Activated CD8-positive, alpha-beta memory T cell treated with anti-CD3 and anti-CD28 coated beads, Interleukin-2, amount 50 U/mL, for 4 hours (primary cell): ENCODE results near the gene LRRN4CL.
A peak's percentile ranks its signal among the peaks of the same experiment; 100 is the strongest.
"Not testable (repeated sequence)": the region's sequence is repeated elsewhere in the genome, so short reads cannot be mapped to it uniquely, and the experiment has no call there.

Experiments used
- DNase-seq: peaks from one replicate; pipeline ENCODE4 v3.0.0-alpha.2; 2020

LRRN4CL gene

DNA sequence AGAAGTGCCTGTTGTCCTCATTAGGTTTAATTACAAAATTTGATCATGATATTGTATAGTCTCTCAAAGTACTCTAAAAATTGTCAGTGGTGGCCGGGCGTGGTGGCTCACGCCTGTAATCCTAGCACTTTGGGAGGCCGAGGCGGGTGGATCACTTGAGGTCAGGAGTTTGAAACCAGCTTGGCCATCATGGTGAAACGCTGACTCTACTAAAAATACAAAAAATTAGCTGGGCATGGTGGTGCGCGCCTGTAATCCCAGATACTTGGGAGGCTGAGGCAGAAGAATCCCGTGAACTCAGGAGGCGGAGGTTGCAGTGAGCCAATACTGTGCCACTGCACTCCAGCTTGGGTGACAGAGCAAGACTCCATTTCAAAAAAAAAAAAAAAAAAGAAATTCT is 13.9 kb downstream of the LRRN4CL start:
- not testable (repeated sequence) for DNase-seq

DNA sequence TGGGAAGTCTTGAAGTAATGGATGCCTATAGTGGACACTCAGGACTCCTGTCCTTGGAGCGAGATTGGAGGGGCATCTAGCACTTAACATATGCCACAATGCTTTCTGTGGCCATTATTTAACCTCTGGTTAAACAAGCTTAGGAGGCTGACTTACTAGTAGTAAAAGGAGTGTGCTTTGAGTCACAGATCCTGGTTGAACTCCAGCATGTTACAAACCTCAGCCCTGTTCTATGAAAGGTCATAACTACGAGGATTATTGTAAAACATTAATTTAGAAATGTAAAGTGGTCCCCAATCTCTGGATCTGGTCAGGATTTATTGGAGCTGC is 16.2 kb downstream of the LRRN4CL start:
- DNase-seq, result no peak

DNA sequence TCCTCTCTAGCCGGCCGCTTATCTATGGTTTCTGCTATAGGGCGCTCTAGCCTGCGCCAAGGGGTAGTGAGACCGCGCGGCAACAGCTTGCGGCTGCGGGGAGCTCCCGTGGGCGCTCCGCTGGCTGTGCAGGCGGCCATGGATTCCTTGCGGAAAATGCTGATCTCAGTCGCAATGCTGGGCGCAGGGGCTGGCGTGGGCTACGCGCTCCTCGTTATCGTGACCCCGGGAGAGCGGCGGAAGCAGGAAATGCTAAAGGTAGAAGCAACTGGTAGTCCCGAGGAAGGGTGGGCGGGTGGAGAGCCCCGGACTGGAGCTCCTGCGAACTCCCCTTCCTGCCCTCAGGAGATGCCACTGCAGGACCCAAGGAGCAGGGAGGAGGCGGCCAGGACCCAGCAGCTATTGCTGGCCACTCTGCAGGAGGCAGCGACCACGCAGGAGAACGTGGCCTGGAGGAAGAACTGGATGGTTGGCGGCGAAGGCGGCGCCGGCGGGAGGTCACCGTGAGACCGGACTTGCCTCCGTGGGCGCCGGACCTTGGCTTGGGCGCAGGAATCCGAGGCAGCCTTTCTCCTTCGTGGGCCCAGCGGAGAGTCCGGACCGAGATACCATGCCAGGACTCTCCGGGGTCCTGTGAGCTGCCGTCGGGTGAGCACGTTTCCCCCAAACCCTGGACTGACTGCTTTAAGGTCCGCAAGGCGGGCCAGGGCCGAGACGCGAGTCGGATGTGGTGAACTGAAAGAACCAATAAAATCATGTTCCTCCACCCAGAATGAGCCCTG is 17.5 kb downstream of the LRRN4CL start, which contains the start of the genes LBHD1 and UQCC3:
TSS of gene LBHD1 (minus strand) at position 660 of the 782 bp plus-strand sequence. CDS start 2,236 bp downstream, outside the sequence.
TSS of gene UQCC3 (plus strand) at position 66 of the 782 bp plus-strand sequence. CDS start at position 139, 73 bp downstream.
- DNase-seq, result peak; percentile 71

DNA sequence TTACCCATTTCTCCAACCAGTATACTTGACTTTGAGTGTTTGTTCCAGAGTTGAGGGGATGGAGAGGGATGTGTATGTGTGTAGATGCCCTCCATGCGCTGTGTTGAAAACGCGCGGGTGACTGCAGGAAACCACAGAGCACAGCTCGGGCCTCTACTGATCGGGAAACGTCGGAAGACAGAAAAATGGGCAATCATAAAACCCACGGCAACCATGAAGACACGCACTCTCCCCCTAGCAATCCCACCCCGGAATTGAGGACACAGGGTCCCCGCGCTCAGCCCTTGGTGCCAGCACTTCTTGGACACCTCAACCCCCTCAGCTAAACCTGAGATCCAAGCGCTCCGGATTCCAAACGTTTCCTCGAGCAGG is 18.1 kb downstream of the LRRN4CL start:
- DNase-seq, result no peak

DNA sequence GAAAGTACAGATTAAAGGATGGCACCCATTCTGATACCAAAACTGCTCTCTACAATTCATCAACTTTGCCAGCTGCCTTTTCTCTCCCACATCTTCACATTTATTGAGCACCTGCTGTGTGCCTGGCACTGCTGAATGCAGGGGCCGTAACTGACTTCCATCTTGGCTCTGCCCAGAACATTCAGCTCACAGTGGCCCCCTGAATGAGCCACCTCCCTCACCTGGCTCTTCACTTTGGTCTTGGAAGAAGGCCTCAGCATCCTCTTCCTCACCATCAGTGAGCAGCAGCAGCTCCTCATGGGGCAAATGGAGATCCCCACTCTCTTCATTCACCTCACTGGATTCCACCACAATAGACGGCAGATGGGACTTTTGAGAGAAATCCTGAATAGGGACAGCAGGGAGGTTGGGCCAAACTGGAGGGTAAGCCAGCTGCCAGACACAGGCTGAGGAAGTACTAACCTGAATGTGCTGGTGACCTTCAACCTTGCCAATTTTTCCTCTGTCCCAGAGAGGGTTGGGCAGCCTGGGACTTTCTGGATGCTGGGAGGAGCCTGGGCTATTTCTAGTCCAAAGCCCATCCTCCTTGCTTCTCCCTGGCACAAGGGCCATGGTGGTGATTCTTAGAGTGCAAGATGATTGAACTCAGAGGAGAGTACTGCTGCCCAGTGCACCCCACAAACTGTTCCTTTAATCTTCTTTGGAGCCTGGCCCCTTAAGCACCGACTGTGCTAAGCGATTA is 19.7 kb downstream of the LRRN4CL start:
- DNase-seq, result no peak

DNA sequence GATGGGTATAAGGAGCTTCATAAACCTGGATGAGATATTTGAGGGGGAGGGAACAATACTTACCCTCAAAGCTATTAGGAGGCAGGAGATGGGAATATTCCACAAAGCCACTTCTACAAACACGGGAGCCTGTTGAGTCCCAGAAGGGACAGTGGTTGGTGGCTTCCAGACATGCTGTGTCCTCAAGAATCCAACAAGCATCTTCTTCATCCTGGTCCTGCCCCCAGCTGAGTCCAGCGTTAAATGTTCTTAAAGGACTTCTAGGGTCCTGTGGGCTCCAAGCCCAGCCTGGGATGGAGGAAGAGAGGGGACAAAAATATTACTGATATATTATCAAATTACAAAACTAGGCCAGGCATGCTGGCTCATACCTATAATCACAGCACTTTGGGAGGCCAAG is 21.9 kb downstream of the LRRN4CL start:
- no peak for DNase-seq

DNA sequence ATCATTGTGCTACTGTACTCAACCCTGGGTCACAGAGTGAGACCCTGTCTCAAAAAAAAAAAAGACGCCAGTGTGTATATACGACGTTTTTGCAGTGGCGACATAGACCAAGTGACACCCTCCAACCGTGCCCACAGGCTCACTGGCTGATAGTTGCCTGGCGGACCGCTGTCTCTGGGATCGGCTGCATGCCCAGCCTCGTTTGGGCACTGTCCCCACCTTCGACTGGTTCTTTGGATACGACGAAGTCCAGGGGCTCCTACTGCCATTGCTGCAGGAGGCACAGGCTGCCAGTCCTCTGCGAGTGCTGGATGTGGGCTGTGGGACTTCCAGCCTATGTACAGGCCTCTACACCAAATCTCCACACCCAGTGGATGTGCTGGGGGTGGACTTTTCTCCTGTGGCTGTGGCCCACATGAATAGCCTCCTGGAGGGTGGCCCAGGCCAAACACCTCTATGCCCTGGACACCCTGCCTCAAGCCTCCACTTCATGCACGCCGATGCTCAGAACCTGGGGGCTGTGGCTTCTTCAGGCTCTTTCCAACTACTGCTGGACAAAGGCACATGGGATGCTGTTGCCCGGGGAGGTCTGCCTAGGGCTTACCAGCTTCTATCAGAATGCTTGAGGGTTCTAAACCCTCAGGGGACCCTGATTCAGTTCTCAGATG is 22.9 kb downstream of the LRRN4CL start:
- DNase-seq, result no peak

DNA sequence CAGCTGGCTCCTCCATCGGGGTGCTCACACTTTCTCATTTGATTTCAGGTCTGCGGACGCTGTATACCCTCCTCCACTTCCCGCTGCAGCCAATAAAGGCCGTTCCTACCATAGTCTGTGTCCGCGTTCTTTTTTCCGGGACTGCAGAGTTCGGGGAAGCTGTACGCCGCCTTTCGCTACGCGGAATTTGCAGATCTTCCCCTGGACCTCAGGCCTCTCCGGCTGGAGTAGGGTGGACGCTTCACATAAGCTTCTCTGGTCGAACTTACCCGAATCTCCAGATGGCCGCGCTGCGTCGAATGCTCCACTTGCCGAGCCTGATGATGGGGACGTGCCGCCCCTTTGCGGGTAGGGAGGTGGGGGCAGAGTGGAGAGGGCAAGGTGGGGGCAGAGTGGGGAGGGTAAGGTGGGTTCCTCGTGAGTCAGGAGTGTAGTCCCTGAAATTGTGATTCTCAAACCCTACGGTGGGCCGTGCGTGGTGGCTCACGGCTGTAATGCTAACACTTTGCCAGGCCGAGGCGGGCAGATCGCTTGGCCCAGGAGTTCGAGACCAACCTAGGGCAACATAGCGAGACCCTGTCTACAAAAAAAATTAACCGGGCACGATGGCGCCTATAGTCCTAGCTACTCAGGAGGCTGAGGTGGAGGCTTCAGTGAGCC is 23.6 kb downstream of the LRRN4CL start:
- DNase-seq, result peak; percentile 81

DNA sequence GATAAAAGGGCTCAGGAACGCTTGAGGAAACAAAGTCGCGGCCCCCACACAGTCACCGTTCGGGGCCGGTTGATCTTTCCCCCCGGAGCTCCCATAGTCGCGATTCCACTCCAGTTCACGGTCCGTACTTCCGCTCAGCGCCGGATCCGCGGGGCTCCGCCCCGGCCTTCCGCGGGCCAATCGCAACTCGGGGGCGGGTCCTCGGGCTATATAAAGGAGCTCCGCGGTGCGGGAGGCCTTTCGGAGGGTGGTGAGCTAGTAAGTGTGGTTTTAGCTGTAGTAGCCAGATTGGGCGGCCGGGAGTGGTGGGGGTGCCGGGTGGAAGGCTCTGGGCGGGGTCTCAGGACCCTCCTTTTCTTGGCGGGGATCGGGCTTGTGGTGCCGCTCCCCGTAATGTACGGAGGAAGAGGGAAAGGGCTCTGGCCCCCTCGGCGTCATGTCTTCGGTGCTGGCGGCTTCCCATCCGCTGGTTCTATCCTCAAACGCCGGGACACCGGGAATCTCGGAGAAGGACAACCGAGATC is 24.2 kb downstream of the LRRN4CL start, which contains the start of the genes C11orf98 and CSKMT:
TSS of gene C11orf98 (minus strand) at position 136 of the 524 bp plus-strand sequence. CDS start at position 95, 41 bp downstream.
TSS of gene CSKMT (plus strand) at position 238 of the 524 bp plus-strand sequence. CDS start 568 bp downstream, outside the sequence.
- peak; percentile 96 for DNase-seq

DNA sequence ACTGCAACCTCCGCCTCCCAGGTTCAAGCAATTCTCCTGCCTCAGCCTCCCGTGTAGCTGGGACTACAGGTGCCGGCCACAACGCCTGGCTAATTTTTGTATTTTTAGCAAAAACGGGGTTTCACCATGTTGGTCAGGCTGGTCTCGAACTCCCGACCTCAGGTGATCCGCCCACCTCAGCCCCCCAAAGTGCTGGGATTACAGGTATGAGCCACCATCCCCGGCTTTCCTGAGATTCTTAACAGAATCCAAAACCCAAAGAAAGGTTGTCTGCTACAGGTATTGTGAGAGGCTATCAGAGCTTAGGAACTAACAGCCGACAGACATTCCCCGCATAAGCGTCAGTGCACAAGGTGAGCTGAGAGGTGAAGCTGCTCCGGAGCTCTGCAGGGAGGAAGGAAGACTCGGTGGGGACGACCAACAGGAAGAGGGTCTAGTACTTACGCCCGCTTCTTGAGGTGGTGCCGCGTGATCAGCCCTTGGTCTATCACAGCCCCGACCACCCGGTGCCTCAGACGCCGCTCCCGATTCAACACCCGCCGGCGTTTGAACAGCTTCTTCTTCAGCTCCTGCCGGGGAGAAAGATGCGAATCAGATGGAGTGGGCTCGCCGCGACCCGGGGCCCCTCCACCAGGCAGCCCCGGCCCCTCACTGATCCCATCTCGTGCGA is 24.8 kb downstream of the LRRN4CL start:
- DNase-seq, result peak; percentile 53

DNA sequence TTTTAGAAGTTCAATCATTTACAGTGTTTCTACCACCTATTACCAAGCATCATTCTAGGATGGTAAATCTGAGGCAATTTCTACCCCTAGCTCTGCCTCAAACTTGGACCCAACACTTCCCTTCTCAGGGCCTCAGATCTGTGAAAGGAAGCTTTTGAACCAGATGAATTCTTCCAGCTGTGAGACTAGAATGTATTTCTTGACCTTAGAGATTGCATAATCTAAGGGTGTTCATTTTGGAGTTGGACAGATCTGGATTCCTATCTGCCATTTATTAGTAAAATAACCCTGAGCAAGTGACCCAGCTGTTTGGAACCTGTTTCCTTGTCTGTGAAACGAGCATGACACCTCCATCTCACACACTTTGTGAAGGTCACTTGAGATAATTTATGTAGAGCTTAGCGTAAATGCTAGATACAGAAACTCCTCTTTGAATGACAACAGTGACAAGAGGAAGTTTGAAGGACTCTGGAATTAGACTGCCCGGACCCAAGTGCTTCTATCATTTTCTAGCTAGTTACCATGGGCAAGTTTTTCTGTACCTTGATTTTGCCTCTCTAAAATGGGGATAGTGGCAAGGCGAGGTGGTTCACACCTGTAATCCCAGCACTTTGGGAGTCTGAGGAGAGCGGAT is 32.4 kb downstream of the LRRN4CL start:
- DNase-seq, result no peak

DNA sequence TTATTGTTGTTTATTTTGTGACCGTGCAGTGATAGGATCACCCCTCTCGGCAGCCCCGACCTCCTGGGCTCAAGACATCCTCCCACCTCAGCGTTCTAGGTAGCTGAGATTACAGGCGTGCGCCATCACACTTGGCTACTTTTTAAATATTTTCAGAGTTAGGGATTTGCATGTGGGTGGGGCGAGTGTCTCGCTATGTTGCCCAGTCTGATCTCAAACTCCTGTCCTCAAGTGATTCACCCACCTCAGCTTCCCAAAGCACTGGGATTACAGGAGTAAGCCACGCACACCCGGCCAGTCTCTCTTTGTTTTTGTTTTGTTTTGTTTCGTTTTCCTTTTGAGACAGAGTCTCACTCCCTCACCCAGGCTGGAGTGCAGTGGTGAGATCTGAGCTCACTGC is 35.0 kb downstream of the LRRN4CL start:
- no peak for DNase-seq

DNA sequence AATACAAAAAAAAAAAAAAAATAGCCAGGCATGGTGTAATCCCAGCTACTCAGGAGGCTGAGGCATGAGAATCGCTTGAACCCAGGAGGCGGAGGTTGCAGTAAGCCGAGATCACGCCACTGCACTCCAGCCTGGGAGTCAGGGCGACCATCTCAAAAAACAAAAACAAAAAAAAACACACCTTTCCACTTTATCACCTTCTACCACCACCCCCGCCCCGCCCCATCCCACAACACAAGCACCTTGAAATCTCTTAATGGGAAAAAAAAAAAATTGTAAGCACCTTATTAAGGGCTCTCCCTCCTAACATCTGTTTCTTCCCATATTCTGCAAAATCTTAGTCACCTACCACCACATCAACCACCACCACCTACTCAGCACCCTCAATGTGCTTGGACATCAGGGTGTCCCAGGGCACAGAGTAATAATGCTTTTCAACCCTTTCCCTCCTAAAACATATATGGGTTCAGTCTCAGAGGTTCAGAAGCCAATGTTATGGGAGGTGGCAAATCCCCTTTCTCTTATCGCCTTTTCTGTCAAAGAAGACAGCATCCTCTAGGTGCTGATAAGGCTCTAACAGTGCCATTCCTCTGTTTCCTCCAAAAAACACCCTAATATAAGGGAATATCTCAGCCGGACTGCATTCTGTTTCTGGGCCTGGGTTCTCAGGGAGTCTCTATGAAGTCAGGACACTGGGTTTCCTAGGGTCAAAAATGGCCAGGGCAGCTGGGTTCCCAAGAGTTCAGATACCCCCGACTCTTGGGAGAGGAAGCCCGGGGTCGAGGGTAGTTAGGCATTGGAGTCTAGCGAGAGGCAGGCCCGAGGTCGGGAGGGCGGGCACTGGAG is 36.9 kb downstream of the LRRN4CL start:
- DNase-seq, result no peak

DNA sequence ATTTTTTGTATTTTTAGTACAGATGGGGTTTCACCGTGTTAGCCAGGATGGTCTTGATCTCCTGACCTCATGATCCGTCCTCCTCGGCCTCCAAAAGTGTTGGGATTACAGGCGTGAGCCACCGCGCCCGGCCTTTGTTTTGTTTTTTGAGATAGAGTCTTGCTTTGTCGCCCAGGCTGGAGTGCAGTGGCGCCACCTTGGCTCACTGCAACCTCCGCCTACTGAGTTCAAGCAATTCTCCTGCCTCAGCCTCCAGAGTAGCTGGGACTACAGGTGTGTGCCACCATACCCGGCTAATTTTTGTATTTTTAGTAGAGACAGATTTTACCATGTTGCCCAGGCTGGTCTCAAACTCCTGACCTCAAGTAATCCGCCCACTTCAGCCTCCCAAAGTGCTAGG is 39.0 kb downstream of the LRRN4CL start:
- DNase-seq, result not testable (repeated sequence)

DNA sequence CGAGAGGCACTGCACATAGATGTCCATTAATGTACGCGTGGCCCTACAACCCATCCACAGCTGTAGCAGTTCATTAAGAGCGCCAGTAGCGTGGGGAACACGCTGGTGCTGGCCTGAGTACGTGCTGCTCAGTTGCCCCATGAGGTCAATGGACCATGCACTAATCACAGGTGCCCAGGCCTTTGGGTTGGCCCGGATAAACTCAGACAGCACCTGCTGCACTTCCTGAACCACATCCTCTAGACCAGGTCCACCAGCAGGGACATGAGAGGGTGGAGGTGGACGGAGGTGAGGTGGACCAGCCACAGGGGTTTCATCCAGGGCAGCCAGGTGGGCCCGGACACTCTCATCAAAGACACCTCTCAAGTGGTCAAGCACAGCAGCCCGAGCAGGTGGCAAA is 39.8 kb downstream of the LRRN4CL start:
- no peak for DNase-seq

DNA sequence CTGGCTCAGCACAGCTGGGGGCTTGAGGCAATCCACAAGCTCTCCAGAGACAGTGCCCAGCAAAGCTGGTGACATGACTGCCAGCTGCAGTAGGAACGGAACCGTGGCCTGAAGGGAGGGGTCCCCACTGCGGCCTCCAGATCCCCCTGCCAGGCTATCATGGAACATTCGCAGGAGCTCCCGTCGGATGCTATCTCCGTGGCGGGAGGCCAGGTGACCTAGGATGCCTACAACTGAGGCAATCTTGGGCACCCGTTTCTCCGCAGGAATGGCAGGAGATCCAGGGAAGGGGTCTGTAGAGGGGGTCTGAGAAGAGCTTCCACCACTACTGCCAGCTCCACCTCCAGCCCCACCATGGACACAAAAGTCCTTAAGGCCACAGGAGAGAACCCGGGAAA is 40.4 kb downstream of the LRRN4CL start:
- no peak for DNase-seq

DNA sequence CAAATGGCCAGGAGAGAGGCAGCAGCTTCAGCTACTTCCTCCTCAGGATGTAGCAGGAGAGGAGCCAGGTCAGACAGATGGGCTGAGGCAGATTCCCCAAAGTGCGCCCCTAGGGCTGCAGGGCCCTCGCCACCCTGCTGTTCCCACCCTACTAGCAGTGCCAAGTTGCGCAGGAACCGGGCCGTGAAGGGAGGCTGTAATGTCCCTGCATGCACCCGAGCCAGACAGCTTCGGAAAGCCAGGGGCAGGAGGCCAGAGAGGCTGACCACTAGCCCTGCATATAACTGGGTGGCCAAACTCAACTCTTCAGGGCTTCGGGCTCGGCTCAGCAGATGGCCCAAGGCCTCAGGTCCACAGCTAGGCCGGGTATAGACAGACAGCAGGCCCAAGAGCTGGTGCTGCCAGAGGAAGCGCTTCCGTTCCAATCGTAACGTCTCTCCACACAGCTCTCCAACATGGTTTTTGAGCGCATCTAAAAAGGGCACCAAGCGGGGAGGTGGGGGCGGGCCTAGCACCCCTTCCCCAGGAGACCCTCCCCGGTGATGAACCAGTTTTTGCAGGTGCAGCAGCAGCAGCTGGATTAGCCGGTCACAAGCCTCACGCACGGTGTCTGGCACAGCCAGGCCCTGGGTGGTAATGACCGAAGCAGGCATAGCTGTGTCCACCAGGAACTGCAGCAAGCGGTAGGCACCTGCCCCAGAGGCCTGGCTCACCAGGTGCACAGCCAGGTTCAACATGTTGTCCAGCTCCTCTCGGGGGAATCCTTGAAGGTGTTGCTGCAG is 41.0 kb downstream of the LRRN4CL start:
- no peak for DNase-seq

DNA sequence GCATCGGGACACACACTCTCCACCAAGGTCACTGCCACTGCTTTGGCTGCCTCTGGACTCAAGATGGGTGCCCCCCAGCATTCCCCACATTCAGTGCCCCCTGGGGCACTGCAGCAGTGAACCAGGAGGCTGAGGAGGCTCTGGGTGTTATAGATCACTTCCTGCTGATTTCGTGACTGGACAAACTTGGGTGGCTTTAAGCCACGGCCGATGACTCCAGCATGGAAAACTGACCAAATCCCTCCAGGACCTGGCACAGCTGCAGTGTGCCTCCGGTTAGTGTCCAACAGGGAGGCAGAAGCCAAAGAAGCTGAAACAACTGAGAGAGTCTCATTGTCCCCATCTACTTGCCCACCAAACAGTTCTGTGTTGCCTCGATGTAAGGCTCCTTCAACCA is 41.7 kb downstream of the LRRN4CL start:
- no peak for DNase-seq

DNA sequence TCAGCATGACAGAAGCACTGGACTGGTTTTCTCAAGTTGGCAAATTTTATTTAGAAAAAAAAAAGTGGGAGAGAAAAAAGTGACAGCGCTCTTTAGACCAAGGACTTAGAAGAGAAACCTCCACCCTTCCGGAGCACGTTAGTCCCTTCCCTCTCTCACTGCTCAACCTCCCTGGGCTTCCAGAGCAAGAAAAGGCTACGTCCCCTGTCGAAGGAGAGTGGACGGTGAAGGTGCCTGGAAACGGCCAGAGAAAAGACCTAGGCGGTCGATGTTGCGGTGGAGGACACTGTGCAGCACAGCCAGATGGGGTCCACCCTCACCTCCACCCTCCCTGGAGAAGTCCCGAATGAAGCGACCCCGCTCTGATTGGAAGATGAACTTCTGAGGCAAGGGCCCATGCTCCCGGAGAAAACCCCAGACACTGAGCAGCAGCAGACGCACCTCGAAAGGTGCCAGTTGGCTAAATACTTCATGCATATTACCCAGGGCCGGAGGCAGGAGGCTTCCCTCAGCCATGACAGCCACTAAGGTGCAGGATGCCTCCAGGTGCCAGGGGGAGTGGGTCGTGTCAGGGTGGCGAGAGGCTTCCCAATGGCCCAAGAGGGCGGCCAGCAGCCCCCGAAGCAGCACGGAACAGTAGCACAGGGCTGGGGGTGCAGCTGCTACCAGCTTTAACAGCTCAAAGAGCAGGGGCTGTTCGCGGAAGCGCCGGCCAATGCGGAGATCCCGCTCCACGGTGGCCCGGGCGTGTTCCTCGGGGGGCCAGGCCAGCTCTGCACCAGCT is 42.3 kb downstream of the LRRN4CL start:
- no peak for DNase-seq
